ENCODE results near the gene CEP162.

DNA sequence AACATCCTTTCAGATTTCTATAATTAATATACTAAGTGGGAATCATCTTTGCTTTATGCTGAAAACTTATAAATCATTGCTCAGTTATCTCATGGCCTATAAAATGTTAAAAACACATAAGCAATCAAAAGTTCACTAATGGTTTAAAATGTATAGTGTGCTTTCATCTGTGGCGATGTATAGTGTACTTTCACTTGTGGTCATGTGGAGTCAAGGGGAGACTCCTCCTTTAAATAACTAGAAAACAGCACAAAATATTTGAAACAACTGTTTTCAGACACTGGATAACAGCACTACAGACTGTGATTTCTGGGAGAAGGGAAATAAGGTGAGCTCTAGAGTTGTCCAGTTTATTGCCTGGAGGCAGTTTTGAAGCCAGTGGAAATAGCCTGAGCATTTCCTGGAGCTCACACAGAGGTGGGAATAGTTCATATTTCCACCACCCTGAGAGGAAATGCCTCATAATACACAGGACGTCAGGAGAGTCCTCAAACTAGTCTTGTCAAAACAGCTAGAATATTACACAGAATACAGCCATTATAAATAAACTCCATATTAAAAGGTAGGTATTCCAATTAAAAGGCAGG is 89.4 kb downstream of the CEP162 start:
- TF ChIP-seq, protein P1, sequence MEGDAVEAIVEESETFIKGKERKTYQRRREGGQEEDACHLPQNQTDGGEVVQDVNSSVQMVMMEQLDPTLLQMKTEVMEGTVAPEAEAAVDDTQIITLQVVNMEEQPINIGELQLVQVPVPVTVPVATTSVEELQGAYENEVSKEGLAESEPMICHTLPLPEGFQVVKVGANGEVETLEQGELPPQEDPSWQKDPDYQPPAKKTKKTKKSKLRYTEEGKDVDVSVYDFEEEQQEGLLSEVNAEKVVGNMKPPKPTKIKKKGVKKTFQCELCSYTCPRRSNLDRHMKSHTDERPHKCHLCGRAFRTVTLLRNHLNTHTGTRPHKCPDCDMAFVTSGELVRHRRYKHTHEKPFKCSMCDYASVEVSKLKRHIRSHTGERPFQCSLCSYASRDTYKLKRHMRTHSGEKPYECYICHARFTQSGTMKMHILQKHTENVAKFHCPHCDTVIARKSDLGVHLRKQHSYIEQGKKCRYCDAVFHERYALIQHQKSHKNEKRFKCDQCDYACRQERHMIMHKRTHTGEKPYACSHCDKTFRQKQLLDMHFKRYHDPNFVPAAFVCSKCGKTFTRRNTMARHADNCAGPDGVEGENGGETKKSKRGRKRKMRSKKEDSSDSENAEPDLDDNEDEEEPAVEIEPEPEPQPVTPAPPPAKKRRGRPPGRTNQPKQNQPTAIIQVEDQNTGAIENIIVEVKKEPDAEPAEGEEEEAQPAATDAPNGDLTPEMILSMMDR (IDR thresholded peaks at IDR 0.05), result no peak
- no peak for TF ChIP-seq POLR2A (IDR thresholded peaks at IDR 0.05)
